HG03469 (cell line): ENCODE measurements around the gene MAP2K3.
"Not testable (repeated sequence)": the region's sequence is repeated elsewhere in the genome, so short reads cannot be mapped to it uniquely, and the experiment has no call there.

Experiments
- ATAC-seq: cut with Tn5 transposase; IDR thresholded peaks from one replicate; pipeline ENCODE4 v1.9.1; 2021; ENCODE audit warnings: mild to moderate bottlenecking, moderate library complexity, moderate number of reproducible peaks; ENCODE audit not compliant: unreplicated experiment

MAP2K3 gene

GRCh38 chr17:21295036-21295952 lies 10.8 kb downstream of the MAP2K3 start:
- no peak for ATAC-seq

- no peak for ATAC-seq
Observed at GRCh38 chr17:21296097-21297025, 11.8 kb downstream of the MAP2K3 start.

- no peak for ATAC-seq
Observed at GRCh38 chr17:21297026-21297520, 12.6 kb downstream of the MAP2K3 start.

- no peak for ATAC-seq
Observed at GRCh38 chr17:21297597-21297996, 13.1 kb downstream of the MAP2K3 start.

- ATAC-seq = no peak
Observed at GRCh38 chr17:21298056-21298982, 13.8 kb downstream of the MAP2K3 start.

- no peak for ATAC-seq
Observed at GRCh38 chr17:21298983-21299519, 14.5 kb downstream of the MAP2K3 start.

GRCh38 chr17:21299981-21300600 lies 15.6 kb downstream of the MAP2K3 start:
- ATAC-seq = no peak

- no peak for ATAC-seq
Observed at GRCh38 chr17:21300601-21301571, 16.4 kb downstream of the MAP2K3 start.

- no peak for ATAC-seq
Observed at GRCh38 chr17:21301593-21302550, 17.4 kb downstream of the MAP2K3 start.

GRCh38 chr17:21302711-21303425 lies 18.4 kb downstream of the MAP2K3 start:
- no peak for ATAC-seq

- ATAC-seq = no peak
Observed at GRCh38 chr17:21303441-21304065, 19.0 kb downstream of the MAP2K3 start.

- no peak for ATAC-seq
Observed at GRCh38 chr17:21304091-21304490, 19.6 kb downstream of the MAP2K3 start.

GRCh38 chr17:21304551-21305151 lies 20.1 kb downstream of the MAP2K3 start:
- not testable (repeated sequence) for ATAC-seq

- ATAC-seq = not testable (repeated sequence)
Observed at GRCh38 chr17:21305431-21306180, 21.1 kb downstream of the MAP2K3 start.
